Panc1 (cell line): ENCODE results near the gene CTNND2.
"Not testable (repeated sequence)": the region's sequence is repeated elsewhere in the genome, so short reads cannot be mapped to it uniquely, and the experiment has no call there.

Source experiments
- CTCF ChIP-seq: fragments of 450-650 bp; IDR thresholded peaks from 2 replicates; pipeline ENCODE4 v1.5.1; 2017; ENCODE audit warnings: mild to moderate bottlenecking
- POLR2AphosphoS5 ChIP-seq: IDR thresholded peaks from 2 replicates; pipeline ENCODE4 v1.6.1; 2012; ENCODE audit warnings: mild to moderate bottlenecking, low read depth, low read length, moderate library complexity

- not testable (repeated sequence) for TF ChIP-seq CTCF, POLR2AphosphoS5
Measured at GRCh38 chr5:11004523-11004922, 899.7 kb downstream of the CTNND2 start.
